Measurements from ENCODE around the gene NCS1.

Gene NCS1

DNA sequence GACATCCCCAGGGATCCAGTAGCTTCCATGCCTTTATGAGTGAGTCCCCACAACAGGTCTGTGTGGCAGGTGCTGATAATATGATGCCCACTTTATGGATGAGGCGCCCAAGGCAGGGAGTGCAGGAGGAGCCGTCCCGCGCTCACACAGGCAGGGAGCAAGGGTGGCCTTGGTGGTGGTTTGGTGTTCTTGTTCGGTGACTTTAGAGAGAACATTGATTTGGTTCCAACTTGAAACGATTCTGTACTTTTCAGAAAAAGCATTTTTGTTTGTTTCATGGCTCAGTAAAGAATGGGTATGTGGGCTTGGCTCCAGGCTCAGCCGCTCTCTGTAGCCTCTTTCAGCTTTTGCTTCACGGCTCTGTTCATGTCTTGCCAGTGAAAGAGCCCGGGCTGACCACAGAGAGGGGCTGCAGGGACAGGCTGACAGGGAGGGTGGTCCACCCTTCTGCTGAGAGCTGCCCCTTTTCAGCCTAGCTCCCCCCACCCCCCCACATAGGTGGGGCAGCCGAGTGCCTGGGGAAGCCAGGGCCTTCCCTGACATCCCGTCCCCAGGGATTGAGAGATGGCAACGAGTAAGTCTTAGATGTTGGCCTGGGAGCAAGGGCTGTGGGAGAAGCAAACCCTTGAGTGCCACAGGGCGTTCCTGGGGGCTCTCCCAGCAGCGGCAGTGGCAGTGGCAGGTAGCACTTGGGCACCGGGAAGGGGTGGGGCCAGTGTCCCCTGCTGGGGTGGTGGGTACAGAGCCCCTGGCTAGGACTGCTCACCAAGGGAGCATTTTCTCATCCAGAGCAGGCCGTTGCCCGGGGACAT, 28.0 kb downstream of the NCS1 start:
- DNase-seq (ENCODE audit: extremely low read depth, low read depth), result no peak
- H3K4me3 ChIP-seq (replicated peaks; ENCODE audit: low read depth, low read length), result no peak overlapping the region
- TF ChIP-seq, protein P1, sequence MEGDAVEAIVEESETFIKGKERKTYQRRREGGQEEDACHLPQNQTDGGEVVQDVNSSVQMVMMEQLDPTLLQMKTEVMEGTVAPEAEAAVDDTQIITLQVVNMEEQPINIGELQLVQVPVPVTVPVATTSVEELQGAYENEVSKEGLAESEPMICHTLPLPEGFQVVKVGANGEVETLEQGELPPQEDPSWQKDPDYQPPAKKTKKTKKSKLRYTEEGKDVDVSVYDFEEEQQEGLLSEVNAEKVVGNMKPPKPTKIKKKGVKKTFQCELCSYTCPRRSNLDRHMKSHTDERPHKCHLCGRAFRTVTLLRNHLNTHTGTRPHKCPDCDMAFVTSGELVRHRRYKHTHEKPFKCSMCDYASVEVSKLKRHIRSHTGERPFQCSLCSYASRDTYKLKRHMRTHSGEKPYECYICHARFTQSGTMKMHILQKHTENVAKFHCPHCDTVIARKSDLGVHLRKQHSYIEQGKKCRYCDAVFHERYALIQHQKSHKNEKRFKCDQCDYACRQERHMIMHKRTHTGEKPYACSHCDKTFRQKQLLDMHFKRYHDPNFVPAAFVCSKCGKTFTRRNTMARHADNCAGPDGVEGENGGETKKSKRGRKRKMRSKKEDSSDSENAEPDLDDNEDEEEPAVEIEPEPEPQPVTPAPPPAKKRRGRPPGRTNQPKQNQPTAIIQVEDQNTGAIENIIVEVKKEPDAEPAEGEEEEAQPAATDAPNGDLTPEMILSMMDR (IDR thresholded peaks at IDR 0.05; ENCODE audit: low read depth, low read length, missing control alignments), result no peak

DNA sequence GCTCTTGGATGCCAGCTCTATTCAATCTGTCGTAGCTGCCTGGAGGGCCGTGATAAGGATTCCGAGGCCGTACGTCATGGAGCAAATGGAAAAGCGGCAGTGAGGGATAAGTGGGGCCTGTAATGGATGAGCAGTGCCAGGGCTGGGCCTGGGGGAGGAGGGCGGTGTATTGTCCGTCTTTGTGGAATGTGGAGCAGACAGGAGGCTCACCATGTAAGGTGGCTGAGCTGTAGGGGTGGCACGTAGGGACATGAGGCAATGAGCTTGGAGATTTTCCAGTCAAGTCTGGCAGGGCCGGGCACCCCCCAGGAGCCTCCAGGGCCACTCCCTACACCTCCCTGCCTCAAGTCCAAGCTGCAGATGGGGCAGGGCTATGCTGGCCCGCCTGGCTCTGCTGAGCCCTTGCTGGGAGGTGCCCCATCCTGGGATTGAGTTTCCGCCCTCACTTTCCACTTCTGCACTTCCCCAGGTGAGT, 29.2 kb downstream of the NCS1 start:
- no peak for DNase-seq (ENCODE audit: extremely low read depth, low read depth)
- TF ChIP-seq, protein P1 (IDR thresholded peaks at IDR 0.05; ENCODE audit: low read depth, low read length, missing control alignments), result no peak
- H3K4me3 ChIP-seq (replicated peaks; ENCODE audit: low read depth, low read length), result no peak overlapping the region

DNA sequence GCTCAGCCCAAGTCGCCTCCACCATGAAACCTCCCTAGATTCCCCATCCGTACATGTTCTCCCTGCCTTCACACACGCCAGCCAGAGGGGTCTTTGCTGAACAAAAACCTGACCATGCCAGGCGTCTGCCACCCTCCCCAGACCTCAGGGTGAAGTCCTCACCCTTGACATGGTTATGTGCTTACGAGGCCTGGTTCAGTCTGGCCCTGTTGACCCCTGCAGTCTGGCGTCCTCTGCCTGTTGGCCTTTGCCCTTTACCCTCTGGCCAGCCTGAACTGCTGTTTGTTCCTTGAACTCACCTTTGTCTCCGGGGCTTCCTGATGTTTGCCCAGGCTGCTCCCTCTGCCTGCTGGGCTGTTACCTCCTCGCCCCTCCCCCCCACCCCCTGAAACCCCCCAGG, 29.8 kb downstream of the NCS1 start:
- no peak for DNase-seq (ENCODE audit: extremely low read depth, low read depth)
- TF ChIP-seq, protein P1 (IDR thresholded peaks at IDR 0.05; ENCODE audit: low read depth, low read length, missing control alignments), result no peak

DNA sequence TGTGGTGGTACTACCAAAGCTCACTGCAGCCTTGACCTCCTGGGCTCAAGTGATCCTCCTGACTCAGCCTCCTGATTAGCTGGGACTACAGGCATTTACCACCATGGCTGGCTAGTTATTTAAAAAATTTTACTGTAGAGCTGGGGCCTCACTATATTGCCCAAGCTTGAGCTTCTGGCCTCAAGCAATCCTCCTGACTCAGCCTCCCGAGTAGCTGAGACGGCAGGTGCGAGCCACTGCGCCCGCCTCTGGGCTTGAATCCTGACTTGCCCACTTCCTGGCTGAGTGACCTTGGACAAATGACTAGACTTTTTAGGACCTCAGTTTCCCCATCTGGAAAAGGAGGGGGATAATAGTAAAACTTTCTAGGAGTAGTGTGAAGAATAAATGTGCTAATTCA, 32.1 kb downstream of the NCS1 start:
- TF ChIP-seq, protein P1 (IDR thresholded peaks at IDR 0.05; ENCODE audit: low read depth, low read length, missing control alignments), result no peak
- no peak for DNase-seq (ENCODE audit: extremely low read depth, low read depth)

More for the DNA sequence above, 29.8 kb downstream of the NCS1 start:
- no peak overlapping the region for H3K4me3 ChIP-seq (replicated peaks; ENCODE audit: low read depth, low read length)

DNA sequence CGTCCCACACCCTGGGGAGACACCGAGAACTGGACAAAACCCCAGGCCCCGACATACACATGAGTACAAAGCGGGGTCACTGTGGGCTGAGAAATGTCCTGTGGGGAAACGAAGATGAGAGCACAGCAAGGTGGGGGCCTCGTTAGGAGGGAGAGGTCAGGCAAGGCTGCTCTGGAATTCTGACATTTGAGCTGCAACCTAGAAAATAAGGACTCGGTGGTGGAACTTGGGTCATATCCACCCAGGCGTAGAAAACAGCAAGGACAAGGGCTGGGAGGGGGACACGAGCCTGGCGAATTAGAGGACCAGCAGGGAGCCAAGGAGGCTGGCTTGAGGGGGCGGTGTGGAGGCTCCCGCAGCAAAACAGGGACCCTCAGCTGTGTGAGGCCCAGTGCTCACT, 32.8 kb downstream of the NCS1 start:
- DNase-seq (ENCODE audit: extremely low read depth, low read depth), result no peak
- no peak overlapping the region for H3K4me3 ChIP-seq (replicated peaks; ENCODE audit: low read depth, low read length)
- TF ChIP-seq, protein P1 (IDR thresholded peaks at IDR 0.05; ENCODE audit: low read depth, low read length, missing control alignments), result no peak

More for the DNA sequence above, 32.1 kb downstream of the NCS1 start:
- no peak overlapping the region for H3K4me3 ChIP-seq (replicated peaks; ENCODE audit: low read depth, low read length)

DNA sequence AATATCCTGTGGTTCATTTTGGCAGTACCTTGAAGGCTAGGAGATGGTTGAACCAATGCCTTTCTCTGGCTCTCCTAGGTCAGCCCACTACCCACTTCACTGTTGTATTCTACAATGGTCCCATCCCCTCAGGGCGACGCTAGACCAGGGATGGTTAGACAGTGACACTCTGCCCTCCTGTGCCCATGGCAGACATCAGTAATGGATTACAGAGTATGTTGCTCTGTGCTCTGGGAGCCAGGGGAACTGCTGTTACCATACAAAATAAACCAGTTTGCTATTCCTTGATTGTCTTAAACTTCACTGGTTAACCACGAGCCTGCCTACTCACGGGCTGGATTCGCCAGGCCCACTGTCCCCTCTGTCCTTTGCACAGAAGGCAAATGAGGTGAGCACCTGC, 33.7 kb downstream of the NCS1 start:
- no peak for DNase-seq (ENCODE audit: extremely low read depth, low read depth)
- TF ChIP-seq, protein P1 (IDR thresholded peaks at IDR 0.05; ENCODE audit: low read depth, low read length, missing control alignments), result no peak
- H3K4me3 ChIP-seq (replicated peaks; ENCODE audit: low read depth, low read length), result no peak overlapping the region

Data from HFF-Myc (cell line).